Islet of Langerhans (tissue), 1 donor: ENCODE results near the gene ENTHD1.
"Not testable (repeated sequence)": the region's sequence is repeated elsewhere in the genome, so short reads cannot be mapped to it uniquely, and the experiment has no call there.

ENCODE experiments used
- FAIRE-seq: peaks from one replicate; lab custom pipeline; 2011; peaks lifted over from hg19 to GRCh38; lab: Jason Lieb, UNC

The ENTHD1 gene

DNA sequence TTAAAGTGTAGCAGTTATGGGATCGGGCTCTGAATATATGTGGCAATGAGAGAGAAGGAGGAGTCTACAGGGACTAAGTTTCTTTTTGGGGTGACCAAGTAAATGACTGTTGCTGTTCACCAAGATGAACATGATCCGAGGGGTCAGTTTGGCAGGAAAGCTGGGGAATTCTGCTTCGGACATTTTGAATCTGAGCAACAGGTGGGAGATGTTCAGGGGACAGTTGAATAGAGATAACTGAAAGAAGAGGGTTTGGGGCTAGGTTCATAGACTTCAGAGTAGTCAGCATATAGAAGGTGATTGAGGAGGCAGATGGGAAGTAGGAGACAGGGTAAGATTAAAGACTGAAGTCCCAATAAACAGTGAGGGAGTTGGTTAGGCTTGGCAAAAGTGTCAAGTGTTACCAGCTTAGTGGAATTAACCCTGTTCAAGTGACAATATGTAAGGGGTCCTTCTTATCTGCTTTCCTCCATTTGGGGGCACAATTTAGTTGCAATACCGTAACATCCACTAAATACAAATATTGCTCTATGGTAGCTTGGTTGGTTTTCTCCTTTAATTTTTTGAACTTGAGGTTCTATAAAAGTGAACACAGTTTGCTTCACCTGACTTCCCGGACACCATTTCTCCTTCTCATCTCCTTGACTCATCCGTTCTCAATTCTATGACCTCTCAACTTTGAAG is 2.9 kb upstream of the ENTHD1 start:
- no peak for FAIRE-seq

GRCh38 chr22:39895682-39896081 is 2.1 kb upstream of the ENTHD1 start:
- no peak for FAIRE-seq

GRCh38 chr22:39894554-39895092 is 1.1 kb upstream of the ENTHD1 start:
- no peak for FAIRE-seq

DNA sequence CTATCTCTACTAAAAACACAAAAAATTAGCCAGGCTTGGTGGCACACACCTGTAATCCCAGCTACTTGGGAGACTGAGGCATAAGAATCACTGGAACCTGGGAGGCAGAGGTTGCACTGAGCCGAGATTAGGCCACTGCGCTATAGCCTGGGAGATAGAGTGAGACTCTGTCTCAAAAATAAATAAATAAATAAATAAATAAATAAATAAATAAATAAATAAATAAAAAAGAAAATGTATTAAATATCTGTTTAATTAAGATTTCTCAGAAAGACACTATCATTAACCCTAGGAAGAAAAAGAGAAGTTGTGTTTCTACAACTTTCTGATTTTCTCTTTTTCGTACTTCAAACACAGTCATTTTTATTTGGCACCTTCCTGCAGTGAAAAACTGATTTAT is 3.6 kb downstream of the ENTHD1 start:
- not testable (repeated sequence) for FAIRE-seq

- FAIRE-seq = no peak
Observed at GRCh38 chr22:39883057-39883456, 10.5 kb downstream of the ENTHD1 start.

DNA sequence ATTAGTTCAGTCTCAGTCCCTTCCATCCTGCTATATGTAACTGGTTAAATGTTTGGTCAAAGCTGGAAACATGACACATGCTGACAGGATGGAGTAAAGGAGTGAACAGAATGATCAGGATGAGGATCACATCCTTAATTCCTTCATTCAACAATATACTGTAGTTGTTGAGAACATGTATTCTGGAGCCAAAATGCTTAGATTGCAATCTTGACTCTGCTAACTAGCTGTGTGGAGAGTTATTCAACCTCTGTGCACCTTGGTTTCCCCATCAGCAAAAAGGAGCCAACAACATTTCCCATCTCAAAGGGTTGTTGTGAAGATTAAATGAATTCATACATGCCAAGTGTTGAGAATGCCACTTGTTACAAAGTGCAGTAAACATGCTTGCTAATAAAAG is 12.8 kb downstream of the ENTHD1 start:
- no peak for FAIRE-seq

DNA sequence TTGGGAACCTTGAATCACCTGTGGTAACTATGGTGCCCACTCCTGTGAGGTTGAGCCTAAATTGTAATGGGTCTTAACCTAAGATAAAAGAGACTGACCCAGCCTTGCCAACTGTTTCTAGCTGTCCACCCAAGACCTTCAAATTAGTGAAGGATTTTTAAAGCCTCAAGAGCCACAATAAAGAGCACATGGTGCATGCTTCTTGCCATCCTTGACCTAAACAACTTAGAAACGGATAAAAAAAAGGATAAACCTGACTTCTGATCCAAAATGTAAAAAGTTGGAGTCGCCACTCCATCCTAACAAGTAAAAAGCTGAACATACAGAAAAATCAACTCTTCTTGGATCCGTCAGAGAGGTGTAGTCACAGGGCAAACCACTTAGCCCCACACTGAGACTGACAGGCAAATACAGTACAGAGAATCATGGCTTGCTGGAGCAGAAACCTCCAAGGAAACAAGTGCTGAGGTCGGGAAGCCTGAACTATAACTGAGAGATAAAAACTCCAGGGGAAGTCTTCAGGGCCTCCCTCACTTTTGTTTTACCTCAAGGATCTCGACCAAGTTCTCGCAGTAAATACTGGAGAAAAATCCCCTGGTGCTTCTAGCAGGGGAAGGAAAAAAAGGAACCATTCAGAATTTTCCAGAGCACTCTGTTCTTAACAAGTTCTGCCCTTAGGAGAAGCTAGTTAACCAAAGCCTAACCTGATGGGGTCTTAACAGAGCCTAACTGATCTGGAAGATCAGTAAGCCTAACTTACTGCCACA is 16.3 kb downstream of the ENTHD1 start:
- FAIRE-seq = no peak

GRCh38 chr22:39875176-39875885 is 18.2 kb downstream of the ENTHD1 start:
- not testable (repeated sequence) for FAIRE-seq

GRCh38 chr22:39873965-39874364 is 19.6 kb downstream of the ENTHD1 start:
- no peak for FAIRE-seq

GRCh38 chr22:39872548-39872947 is 21.0 kb downstream of the ENTHD1 start:
- FAIRE-seq = no peak

DNA sequence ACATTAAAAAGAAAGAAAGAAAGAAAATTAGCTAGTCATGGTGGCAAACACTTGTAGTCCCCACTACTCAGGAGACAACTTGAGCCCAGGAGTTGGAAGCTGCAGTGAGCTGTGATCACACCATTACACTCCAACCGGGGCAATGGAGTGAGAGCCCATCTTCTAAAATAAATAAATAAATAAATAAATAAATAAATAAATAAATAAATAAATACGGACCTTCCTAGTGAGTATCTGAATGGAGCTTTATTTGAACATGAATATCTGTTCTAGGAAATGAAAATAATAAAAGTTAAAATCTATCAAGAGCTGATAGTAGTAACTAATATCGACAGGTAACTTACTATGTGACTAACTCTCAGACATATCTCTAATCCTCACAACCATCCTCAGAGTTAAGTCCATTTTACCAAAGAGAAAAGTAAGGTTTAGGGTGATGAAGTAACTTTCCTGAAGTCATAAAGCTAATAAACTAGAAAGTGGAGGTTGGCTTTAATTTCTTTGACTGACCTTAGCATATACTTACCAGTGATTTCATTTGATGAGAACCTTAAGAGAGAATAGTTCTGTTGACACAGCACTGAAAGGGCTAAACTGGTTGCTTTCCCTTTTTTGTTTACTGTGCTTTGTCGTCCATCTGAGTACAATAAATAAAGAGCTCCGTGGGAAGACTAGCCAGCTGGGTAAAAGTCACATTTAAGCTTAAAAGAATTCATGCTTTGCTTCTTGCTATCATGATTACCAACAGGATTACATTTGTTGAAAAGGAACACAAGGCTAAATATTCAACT is 22.4 kb downstream of the ENTHD1 start:
- FAIRE-seq = no peak

- FAIRE-seq = not testable (repeated sequence)
Observed at GRCh38 chr22:39869797-39870196, 23.8 kb downstream of the ENTHD1 start.

- no peak for FAIRE-seq
Observed at GRCh38 chr22:39868741-39869140, 24.8 kb downstream of the ENTHD1 start.

GRCh38 chr22:39859903-39860588 is 33.5 kb downstream of the ENTHD1 start:
- FAIRE-seq = no peak

GRCh38 chr22:39856588-39856987 is 37.0 kb downstream of the ENTHD1 start:
- no peak for FAIRE-seq

DNA sequence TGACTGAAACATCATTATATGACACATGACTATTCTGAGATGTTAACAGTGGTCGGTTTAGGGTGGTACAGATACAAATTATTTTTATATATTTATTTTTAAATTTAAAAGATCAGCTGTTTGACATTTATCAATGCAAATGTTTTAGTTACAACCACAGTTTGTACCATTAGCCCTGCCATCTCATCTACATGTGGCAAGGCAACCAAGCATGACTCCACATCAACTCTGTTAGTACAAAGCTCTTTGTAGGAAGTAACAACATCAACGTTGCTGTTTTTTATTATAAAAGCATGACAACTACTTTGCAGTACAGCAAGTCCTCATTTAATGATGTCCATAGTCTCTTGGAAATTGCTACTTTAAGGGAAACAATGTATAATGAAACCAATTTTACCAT is 40.8 kb downstream of the ENTHD1 start:
- no peak for FAIRE-seq

GRCh38 chr22:39851606-39852315 is 41.8 kb downstream of the ENTHD1 start:
- no peak for FAIRE-seq

GRCh38 chr22:39847477-39847876 is 46.1 kb downstream of the ENTHD1 start:
- FAIRE-seq = no peak

GRCh38 chr22:39846539-39846938 is 47.0 kb downstream of the ENTHD1 start:
- FAIRE-seq = not testable (repeated sequence)

DNA sequence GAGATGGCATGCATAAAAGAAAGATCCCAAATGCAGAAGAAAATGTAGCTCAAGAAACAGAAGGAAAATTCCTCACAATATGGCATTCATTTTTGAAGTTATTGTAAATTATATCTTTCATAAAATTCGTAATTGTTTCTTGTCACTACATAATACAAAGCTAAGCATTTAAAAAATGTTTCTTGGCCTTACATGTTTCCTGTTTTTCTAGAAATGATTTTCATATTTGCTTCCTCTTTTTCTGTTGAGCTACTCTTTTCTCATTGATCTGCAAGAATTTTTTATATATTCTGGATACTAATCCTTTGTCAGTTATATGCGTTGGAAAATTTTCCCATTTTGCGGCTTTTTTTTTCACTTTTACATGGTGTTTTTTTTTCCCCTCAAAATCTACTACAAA is 48.0 kb downstream of the ENTHD1 start:
- FAIRE-seq = no peak
